WERI-Rb-1 (cell line): ENCODE results near the gene FIGNL2.
"Not testable (repeated sequence)": the region's sequence is repeated elsewhere in the genome, so short reads cannot be mapped to it uniquely, and the experiment has no call there.

Source experiments
- DNase-seq: peaks from one replicate; pipeline ENCODE4 v3.0.0-alpha.2; 2020
- H3K27ac ChIP-seq: fragments of 250-450 bp; sonication (Bioruptor Pico); 2 replicates; pipeline ENCODE4 v1.5.1; 2020; ENCODE audit warnings: mild to moderate bottlenecking, moderate library complexity
- H3K27me3 ChIP-seq: fragments of 250-450 bp; sonication (Bioruptor Pico); 2 replicates; pipeline ENCODE4 v1.5.1; 2021; ENCODE audit warnings: mild to moderate bottlenecking, low read depth, moderate library complexity; ENCODE audit not compliant: insufficient read depth, severe bottlenecking
- H3K36me3 ChIP-seq: fragments of 250-450 bp; sonication (Bioruptor Pico); 2 replicates; pipeline ENCODE4 v1.5.1; 2020; ENCODE audit warnings: mild to moderate bottlenecking, moderate library complexity
- H3K4me3 ChIP-seq: 2 replicates; pipeline ENCODE4 v1.5.1; 2011; ENCODE audit warnings: low read depth, mild to moderate bottlenecking, control low read depth, low read length
- H3K9me3 ChIP-seq: fragments of 250-450 bp; sonication (Bioruptor Pico); 2 replicates; pipeline ENCODE4 v1.5.1; 2021; ENCODE audit warnings: mild to moderate bottlenecking, moderate library complexity; ENCODE audit not compliant: severe bottlenecking
- CTCF ChIP-seq: IDR thresholded peaks from 2 replicates; pipeline ENCODE4 v1.5.1; 2011; ENCODE audit warnings: low read depth, mild to moderate bottlenecking, control low read depth, inconsistent platforms, low read length

The FIGNL2 gene

GRCh38 chr12:51836827-51837173 is 11.7 kb downstream of the FIGNL2 start:
- peak; percentile 55 for DNase-seq
- Histone ChIP-seq H3K9me3 (no peaks in the 10 kb centered on the region), H3K4me3 (no peak overlapping the region), H3K27ac (peak overlapping the region; percentile 80), H3K36me3 (no peaks in the 10 kb centered on the region), H3K27me3 (no peaks in the 10 kb centered on the region)
- TF ChIP-seq CTCF, result no peak

GRCh38 chr12:51836041-51836826 is 12.3 kb downstream of the FIGNL2 start:
- no peak for TF ChIP-seq CTCF
- no peak overlapping the region for H3K4me3 ChIP-seq
- DNase-seq, result peak; percentile 80
- no peaks in the 10 kb centered on the region for H3K9me3 ChIP-seq
- H3K36me3 ChIP-seq, result no peaks in the 10 kb centered on the region
- H3K27me3 ChIP-seq, result no peaks in the 10 kb centered on the region
- peak overlapping the region; percentile 80 for H3K27ac ChIP-seq

GRCh38 chr12:51834411-51834810 is 14.1 kb downstream of the FIGNL2 start:
- TF ChIP-seq CTCF, result no peak
- Histone ChIP-seq H3K27ac (peak overlapping the region; percentile 80), H3K27me3 (no peaks in the 10 kb centered on the region), H3K9me3 (no peaks in the 10 kb centered on the region), H3K36me3 (no peaks in the 10 kb centered on the region), H3K4me3 (no peak overlapping the region)
- DNase-seq, result peak; percentile 86

GRCh38 chr12:51833448-51834227 is 14.9 kb downstream of the FIGNL2 start:
- no peak for DNase-seq
- Histone ChIP-seq H3K36me3 (no peaks in the 10 kb centered on the region), H3K4me3 (no peak overlapping the region), H3K9me3 (no peaks in the 10 kb centered on the region), H3K27ac (peak overlapping the region; percentile 80), H3K27me3 (no peaks in the 10 kb centered on the region)
- TF ChIP-seq CTCF, result no peak

GRCh38 chr12:51832354-51833107 is 16.0 kb downstream of the FIGNL2 start:
- no peaks in the 10 kb centered on the region for H3K36me3 ChIP-seq
- no peaks in the 10 kb centered on the region for H3K9me3 ChIP-seq
- DNase-seq, result no peak
- no peak overlapping the region for H3K4me3 ChIP-seq
- no peak for TF ChIP-seq CTCF
- no peak overlapping the region for H3K27ac ChIP-seq
- H3K27me3 ChIP-seq, result no peaks in the 10 kb centered on the region

GRCh38 chr12:51831817-51832216 is 16.7 kb downstream of the FIGNL2 start:
- H3K36me3 ChIP-seq, H3K4me3 ChIP-seq, DNase-seq, H3K27ac ChIP-seq, H3K9me3 ChIP-seq, H3K27me3 ChIP-seq: not testable (repeated sequence)
